Left colon (tissue), 2 donors: Measurements from ENCODE around the gene PROM1. TPM values are rescaled to one million over a fixed set of nuclear protein-coding genes. Genes with fewer than 3 reads are reported as not detected.

Experiments
- ATAC-seq: fragments of 200-7000 bp; cut with Tn5 transposase; one replicate; pipeline ENCODE4 v1.9.1; 2020; ENCODE audit warnings: mild to moderate bottlenecking, moderate library complexity
- DNase-seq, 2 donors: peaks; one replicate each; pipeline ENCODE4 v3.0.0-alpha.2; 2020
- intact Hi-C, 2 donors: fragments of 100-400 bp; cut with DNase I in 1 of 2; cut with micrococcal nuclease in 1 of 2; formaldehyde crosslinking; loops; one replicate each; pipeline versions ENCODE4 v1.11.2 to v1.14.0; 2022; cut with DNase I, micrococcal nuclease
- total RNA-seq, 2 donors: library from RNA; stranded (reverse); fragmentation: NEBNext Ultra II Directional; extraction: Animal tissue kit (Norgen Biotek cat#: 25700); gene quantifications; one replicate each; pipeline ENCODE4 v1.2.1, GENCODE V29; 2021
- donor health status: DM: no; HTN: no; CAD: no.
- donor health status: DM: yes; HTN: yes; CAD: no.

The PROM1 gene
- total RNA-seq, 2 donors from 2014 or later = 84.1 to 121 TPM

DNA sequence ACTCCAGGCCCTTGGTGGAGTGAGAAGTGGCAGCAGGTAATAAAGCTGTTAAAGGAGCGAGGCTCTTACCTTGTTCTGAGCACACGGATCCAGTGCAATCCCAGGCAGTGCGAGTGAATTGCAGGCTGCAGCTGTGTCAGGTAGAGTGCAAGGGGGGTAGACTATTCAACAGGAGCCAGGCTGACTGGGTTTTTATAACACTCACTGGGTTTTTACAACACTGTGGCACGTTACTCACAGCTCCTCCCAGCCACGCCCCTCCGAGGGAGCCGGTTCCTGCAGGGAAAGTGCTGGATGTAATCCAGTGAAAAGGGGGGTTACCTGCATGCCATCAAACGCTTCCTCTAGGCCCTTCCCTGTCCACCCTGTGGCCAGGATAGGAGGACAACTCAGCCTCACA is 145.6 kb downstream of the PROM1 start:
- ATAC-seq (peak; percentile 93), DNase-seq (peak; percentile 89 to 92)
- intact Hi-C loops = no loop called here

GRCh38 chr4:15936495-15936894 is 147.3 kb downstream of the PROM1 start:
- ATAC-seq (peak; percentile 61), DNase-seq (peak; percentile 69 to 78)
- intact Hi-C loops = no loop called here

DNA sequence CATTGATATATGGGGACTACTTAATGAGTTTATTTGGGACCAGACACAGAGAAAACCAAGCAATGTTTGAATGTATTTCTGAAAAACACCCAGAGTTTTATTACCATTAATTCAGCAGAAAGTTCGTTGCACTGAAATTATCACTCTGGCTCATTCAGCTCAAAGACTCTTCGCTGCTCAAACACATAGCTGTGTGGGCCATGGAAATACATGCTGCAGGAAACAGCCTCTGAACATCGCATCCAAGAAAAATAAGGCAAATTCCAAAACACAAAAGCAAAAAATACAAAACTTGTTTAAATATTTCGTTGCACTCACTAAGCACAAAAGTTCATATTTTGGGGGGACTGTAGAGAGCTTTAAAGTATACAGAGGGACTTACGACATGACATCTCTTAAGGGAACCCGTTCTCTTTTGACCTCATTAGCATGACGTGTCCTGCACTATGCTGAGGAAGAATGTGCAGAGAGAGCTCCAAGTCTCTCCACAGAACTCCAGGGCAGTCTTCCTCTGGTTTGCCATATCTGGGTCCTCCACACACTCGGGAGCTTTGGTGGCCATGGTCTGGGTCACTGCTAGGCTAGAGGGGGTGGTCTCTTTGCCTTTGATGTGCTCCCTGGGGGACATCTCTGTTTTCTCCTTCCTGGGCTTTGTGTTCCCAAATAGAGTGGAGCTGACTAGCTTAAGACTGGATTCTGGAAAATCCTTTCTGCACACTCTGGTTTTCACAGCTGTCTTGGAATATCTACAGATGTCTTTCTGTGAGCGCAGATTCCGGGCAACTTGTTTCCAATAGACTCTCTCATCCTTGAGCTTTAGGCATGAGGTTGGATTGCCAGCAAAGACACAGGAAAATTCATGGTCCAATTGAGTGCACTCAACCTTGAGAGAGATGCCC is 148.1 kb downstream of the PROM1 start:
- ATAC-seq = no peak
- no peak for DNase-seq
- intact Hi-C loops = no loop called here

GRCh38 chr4:15934259-15934658 is 149.6 kb downstream of the PROM1 start:
- intact Hi-C loops = no loop called here
- DNase-seq = no peak

GRCh38 chr4:15931451-15932210 is 152.2 kb downstream of the PROM1 start:
- intact Hi-C loops = no loop called here
- no peak for ATAC-seq
- DNase-seq = no peak

More at GRCh38 chr4:15934259-15934658, 149.6 kb downstream of the PROM1 start:
- ATAC-seq = no peak

GRCh38 chr4:15930314-15930713 is 153.5 kb downstream of the PROM1 start:
- intact Hi-C loops = no loop called here
- ATAC-seq (no peak), DNase-seq (no peak)

- no peak for ATAC-seq
- intact Hi-C loops = no loop called here
Measured at GRCh38 chr4:15929540-15929939, 154.3 kb downstream of the PROM1 start.

DNA sequence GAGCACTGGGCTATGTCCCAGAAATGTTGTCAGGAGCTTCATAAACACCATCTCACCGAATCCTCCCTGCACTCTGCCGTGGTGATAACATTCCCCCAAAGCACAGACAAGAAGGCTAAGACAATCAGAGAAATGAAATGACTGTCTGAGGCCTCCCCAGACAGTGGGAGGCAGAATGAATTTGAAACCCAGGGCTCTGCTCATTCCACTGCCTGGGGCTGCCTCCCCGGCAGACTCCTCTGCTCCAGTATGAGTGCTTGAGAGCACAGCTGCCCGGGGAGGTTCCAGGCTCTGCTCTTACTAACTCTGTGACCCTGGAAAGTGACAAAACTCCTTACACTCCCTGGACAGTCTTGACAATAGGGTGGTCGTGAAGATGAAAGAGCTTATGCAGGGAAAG is 154.9 kb downstream of the PROM1 start:
- ATAC-seq = no peak
- intact Hi-C loops = no loop called here
- no peak for DNase-seq

More at GRCh38 chr4:15929540-15929939, 154.3 kb downstream of the PROM1 start:
- no peak for DNase-seq

DNA sequence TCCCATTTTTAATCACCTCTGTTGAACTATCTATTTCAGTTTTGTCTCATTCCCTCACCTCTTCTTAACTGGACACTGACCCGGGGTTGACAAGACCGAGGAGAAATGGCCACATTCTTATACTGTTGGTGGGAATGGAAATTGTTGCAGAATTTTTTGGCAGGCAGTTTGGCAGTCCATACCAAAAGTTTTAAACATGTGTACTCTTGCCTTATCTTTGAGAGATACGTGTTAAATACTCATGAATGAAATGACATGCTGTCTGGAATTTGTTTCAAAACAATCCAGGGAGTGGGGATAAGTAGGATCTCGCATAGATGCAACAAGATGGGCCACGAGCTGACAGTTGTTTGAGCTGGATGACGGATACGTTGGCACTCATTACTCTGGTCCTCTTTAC is 157.3 kb downstream of the PROM1 start:
- intact Hi-C loops = no loop called here
- ATAC-seq (no peak), DNase-seq (no peak)

GRCh38 chr4:15925830-15926229 is 158.0 kb downstream of the PROM1 start:
- intact Hi-C loops = no loop called here
- DNase-seq = no peak

DNA sequence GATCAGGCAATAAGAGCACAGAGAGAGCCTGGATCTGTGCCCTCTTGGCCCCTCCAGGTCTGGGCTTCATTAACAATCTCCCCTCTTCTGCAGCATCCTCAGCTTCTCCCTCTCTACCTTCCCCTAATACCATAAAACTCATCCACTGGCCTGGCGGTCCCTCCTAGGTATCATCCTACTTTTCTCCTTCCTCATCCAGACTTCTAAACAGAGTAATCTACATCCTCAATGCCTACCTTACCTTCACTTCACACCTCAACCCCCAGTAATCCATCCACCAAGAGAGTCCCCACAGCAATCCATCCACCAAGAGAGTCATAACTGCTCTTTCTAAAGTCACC is 162.3 kb downstream of the PROM1 start:
- ATAC-seq (no peak), DNase-seq (no peak)
- intact Hi-C loops = no loop called here

More at GRCh38 chr4:15925830-15926229, 158.0 kb downstream of the PROM1 start:
- no peak for ATAC-seq

- DNase-seq (peak; percentile 54 to 65), ATAC-seq (peak; percentile 52)
- intact Hi-C loops = no loop called here
Measured at GRCh38 chr4:15920723-15921591, 162.9 kb downstream of the PROM1 start.

DNA sequence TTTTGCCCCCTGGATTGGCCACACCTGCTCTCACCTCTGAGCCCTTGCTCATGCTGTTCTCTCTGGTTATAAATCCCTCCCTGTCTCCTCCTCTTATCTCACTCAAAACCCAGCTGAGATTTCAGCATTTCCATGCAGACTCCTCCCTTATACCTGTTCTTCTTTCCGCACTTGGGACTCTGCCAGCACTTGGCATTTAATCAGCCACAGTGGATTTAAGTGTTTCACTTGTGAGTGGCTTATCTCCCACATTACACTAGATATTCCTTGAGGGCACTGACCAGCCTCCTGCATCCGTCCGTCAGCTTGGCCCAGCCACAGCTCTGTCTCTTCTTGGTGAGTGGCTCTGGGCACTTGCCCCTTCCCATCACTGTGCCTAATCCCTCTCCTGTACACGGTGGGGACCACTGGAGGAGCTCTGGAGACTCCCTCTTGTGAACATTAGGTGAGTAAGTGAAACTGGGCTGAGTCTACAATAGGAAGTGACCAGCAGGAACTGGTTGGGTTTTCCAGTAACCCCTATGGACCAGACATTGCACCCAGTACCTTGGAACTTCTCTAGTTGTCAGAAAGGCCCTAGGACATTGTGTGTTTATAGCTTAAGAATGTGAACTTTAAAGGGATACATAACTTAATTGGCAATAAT is 165.2 kb downstream of the PROM1 start:
- DNase-seq (peak; percentile 68 to 75), ATAC-seq (peak; percentile 97)
- intact Hi-C loops = no loop called here

Other genes starting within 250 kb of the PROM1 start
- 10 to 100 TPM; 39.8 to 82.8 TPM for gene FGFBP1, start 145.3 kb downstream of the PROM1 start, total RNA-seq
- under 1 TPM; 0.49 to 0.75 TPM for gene FGFBP2, start 120.8 kb downstream of the PROM1 start, total RNA-seq
- 10 to 100 TPM; 37.5 to 41.2 TPM for gene TAPT1, start 142.4 kb upstream of the PROM1 start, total RNA-seq